NCI-H2196 treated with DMSO at 0.1 percent for 48 hours (cell line): Measurements from ENCODE around the gene ACMSD.
"Not testable (repeated sequence)": the region's sequence is repeated elsewhere in the genome, so short reads cannot be mapped to it uniquely, and the experiment has no call there.

Source experiments
- DNase-seq: peaks from one replicate; lab custom pipeline; 2025; ENCODE audit not compliant: unreplicated experiment; lab: John Stamatoyannopoulos, UW

Gene ACMSD

GRCh38 chr2:134838143-134838620 is at the start of gene ACMSD:
Gene ACMSD (plus strand): TSS chr2:134838616. CDS start chr2:134838683, 67 bp downstream.
- no peak for DNase-seq

- DNase-seq = no peak
Observed at GRCh38 chr2:134790487-134790886, 47.9 kb upstream of the ACMSD start.

- no peak for DNase-seq
Observed at GRCh38 chr2:134791616-134792015, 46.8 kb upstream of the ACMSD start.

- no peak for DNase-seq
Observed at GRCh38 chr2:134792186-134792585, 46.2 kb upstream of the ACMSD start.

- DNase-seq = no peak
Observed at GRCh38 chr2:134795765-134796164, 42.7 kb upstream of the ACMSD start.

GRCh38 chr2:134796373-134796772 is 42.0 kb upstream of the ACMSD start:
- no peak for DNase-seq

GRCh38 chr2:134799936-134800335 is 38.5 kb upstream of the ACMSD start:
- DNase-seq = no peak

GRCh38 chr2:134800341-134800740 is 38.1 kb upstream of the ACMSD start:
- DNase-seq = no peak

- DNase-seq = not testable (repeated sequence)
Observed at GRCh38 chr2:134803609-134804405, 34.6 kb upstream of the ACMSD start.

- DNase-seq = no peak
Observed at GRCh38 chr2:134815741-134816140, 22.7 kb upstream of the ACMSD start.

- DNase-seq = no peak
Observed at GRCh38 chr2:134818321-134818720, 20.1 kb upstream of the ACMSD start.

GRCh38 chr2:134819334-134819733 is 19.1 kb upstream of the ACMSD start:
- DNase-seq = no peak

- DNase-seq = no peak
Observed at GRCh38 chr2:134823431-134823830, 15.0 kb upstream of the ACMSD start.

- DNase-seq = no peak
Observed at GRCh38 chr2:134823832-134824231, 14.6 kb upstream of the ACMSD start.

- not testable (repeated sequence) for DNase-seq
Observed at GRCh38 chr2:134825716-134826115, 12.7 kb upstream of the ACMSD start.

GRCh38 chr2:134835471-134835870 is 2.9 kb upstream of the ACMSD start:
- no peak for DNase-seq

GRCh38 chr2:134836986-134837385 is 1.4 kb upstream of the ACMSD start:
- DNase-seq = no peak

GRCh38 chr2:134839649-134840048 is 1.2 kb downstream of the ACMSD start:
- DNase-seq = no peak

GRCh38 chr2:134842930-134843490 is 4.6 kb downstream of the ACMSD start:
- no peak for DNase-seq

GRCh38 chr2:134843968-134844367 is 5.6 kb downstream of the ACMSD start:
- no peak for DNase-seq

- DNase-seq = no peak
Observed at GRCh38 chr2:134845028-134845427, 6.6 kb downstream of the ACMSD start.

- DNase-seq = no peak
Observed at GRCh38 chr2:134845719-134846118, 7.3 kb downstream of the ACMSD start.

GRCh38 chr2:134846213-134846612 is 7.8 kb downstream of the ACMSD start:
- DNase-seq = no peak
